ENCODE data around the gene DCXR.
"Not testable (repeated sequence)": the region's sequence is repeated elsewhere in the genome, so short reads cannot be mapped to it uniquely, and the experiment has no call there.

DNA sequence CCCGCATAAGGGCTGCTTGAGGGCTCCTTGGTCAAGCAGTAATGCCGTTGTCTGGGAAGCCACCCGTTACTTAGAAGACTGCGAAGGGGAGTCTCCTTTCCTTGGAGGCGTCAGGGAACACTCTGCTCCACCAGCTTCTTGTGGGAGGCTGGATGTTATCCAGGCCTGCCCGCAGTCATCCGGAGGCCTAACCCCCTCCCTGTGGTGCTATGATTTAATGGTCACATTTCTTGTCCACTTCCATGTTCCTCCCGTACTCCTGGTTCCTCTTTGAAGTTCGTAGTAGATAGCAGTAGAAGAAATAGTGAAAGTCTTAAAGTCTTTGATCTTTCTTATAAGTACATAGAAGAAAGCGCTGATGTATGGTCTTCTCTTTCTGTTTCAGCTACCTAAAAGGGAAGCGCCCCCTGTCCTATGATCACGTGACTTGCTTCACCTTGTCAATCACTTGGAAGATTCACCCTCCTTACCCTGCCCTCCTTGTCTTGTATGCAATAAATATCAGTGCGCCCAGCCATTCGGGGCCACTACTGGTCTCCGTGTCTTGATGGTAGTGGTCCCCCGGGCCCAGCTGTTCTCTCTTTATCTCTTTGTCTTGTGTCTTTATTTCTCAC lies 1.4 kb upstream of the DCXR start:
- TF ChIP-seq POLR2A, POLR2AphosphoS5 (IDR thresholded peaks at IDR 0.05; ENCODE audit: low read depth, low read length): not testable (repeated sequence)
